ENCODE data around the gene RALGAPA2. TPM values are rescaled to one million over a fixed set of nuclear protein-coding genes. Genes with fewer than 3 reads are reported as not detected.

Gene RALGAPA2
- total RNA-seq, 1 experiment from 2014 or later: 9.8 TPM

DNA sequence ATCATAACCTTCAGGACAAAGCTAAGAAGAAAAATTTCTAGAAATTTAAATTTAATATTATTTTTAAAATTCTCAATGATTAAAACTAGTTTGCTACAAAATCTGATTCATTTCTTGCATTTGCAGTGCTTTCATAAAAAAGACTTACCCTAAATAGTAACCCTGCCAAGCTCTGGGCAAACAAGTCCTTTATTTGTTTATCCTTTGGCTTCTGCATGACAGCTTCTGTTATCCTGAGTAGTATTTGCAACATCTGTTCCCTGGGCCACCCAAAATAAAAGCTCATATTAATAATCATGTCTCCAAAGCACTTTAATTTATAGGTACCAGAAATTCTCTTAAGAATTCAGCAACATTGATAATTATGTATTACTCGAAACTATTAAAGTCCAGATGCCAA is 101.3 kb downstream of the RALGAPA2 start:
- Mint-ChIP-seq H3K27me3 (ENCODE audit: insufficient read depth, unreplicated experiment) (no peaks in the 10 kb centered on the region), H3K27ac (ENCODE audit: low read depth, unreplicated experiment) (no peak overlapping the region), H3K9me3 (ENCODE audit: unreplicated experiment) (no peaks in the 10 kb centered on the region), H3K4me1 (ENCODE audit: insufficient read depth, unreplicated experiment) (no peaks in the 10 kb centered on the region), H3K36me3 (ENCODE audit: insufficient read depth, unreplicated experiment) (peaks cover 40% of the 10 kb centered on the region), H3K4me3 (ENCODE audit: unreplicated experiment) (no peak overlapping the region)
- ChIA-PET CTCF (interaction anchor here (0.5 to 9.9 kb wide), 6 partner anchors 17 to 961 kb away, joined by 3 to 127 read pairs (median 3); no protein-coding TSS in a partner anchor), POLR2A (interaction anchor here (1.0 to 1.2 kb wide), 2 partner anchors 9 to 10 kb away, joined by 3 to 4 read pairs; no protein-coding TSS in a partner anchor)
- no TSS peak for BruUV-seq (replicated peaks)
- TF ChIP-seq, protein P1, sequence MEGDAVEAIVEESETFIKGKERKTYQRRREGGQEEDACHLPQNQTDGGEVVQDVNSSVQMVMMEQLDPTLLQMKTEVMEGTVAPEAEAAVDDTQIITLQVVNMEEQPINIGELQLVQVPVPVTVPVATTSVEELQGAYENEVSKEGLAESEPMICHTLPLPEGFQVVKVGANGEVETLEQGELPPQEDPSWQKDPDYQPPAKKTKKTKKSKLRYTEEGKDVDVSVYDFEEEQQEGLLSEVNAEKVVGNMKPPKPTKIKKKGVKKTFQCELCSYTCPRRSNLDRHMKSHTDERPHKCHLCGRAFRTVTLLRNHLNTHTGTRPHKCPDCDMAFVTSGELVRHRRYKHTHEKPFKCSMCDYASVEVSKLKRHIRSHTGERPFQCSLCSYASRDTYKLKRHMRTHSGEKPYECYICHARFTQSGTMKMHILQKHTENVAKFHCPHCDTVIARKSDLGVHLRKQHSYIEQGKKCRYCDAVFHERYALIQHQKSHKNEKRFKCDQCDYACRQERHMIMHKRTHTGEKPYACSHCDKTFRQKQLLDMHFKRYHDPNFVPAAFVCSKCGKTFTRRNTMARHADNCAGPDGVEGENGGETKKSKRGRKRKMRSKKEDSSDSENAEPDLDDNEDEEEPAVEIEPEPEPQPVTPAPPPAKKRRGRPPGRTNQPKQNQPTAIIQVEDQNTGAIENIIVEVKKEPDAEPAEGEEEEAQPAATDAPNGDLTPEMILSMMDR (IDR thresholded peaks at IDR 0.05; ENCODE audit: unreplicated experiment): no peak
- intact Hi-C loops (cut with micrococcal nuclease): no loop called here
- DNase-seq (ENCODE audit: unreplicated experiment): no peak

DNA sequence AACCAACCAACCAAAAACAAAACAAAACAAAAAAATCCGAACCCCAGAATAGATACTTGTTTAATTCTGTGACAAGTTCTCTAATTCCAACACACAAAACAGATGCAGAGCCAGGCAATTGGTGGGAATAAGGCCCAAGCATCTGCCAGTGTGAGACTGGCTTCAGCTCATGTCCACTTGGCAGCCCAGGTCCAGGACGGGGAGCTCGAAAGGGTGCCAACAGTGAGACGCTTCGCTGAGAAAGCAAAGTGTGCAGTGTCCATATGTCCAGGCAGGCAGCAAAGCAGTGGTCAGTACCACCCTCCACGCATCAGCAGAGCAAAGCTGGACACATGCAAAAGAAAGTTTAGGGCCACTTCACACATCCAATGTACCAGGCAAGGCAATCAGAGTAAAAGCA is 102.9 kb downstream of the RALGAPA2 start:
- Mint-ChIP-seq H3K27me3 (ENCODE audit: insufficient read depth, unreplicated experiment) (no peaks in the 10 kb centered on the region), H3K9me3 (ENCODE audit: unreplicated experiment) (no peaks in the 10 kb centered on the region), H3K27ac (ENCODE audit: low read depth, unreplicated experiment) (no peak overlapping the region), H3K4me1 (ENCODE audit: insufficient read depth, unreplicated experiment) (no peaks in the 10 kb centered on the region), H3K36me3 (ENCODE audit: insufficient read depth, unreplicated experiment) (peaks cover 33% of the 10 kb centered on the region), H3K4me3 (ENCODE audit: unreplicated experiment) (no peak overlapping the region)
- DNase-seq (ENCODE audit: unreplicated experiment): no peak
- POLR2A ChIA-PET: interaction anchor here (0.7 to 1.0 kb wide), 3 partner anchors 13 to 727 kb away, joined by 3 read pairs; no protein-coding TSS in a partner anchor
- TF ChIP-seq, protein P1 (IDR thresholded peaks at IDR 0.05; ENCODE audit: unreplicated experiment): no peak
- intact Hi-C loops (cut with micrococcal nuclease): no loop called here
- CTCF ChIA-PET: interaction anchor here (0.6 to 9.9 kb wide), 4 partner anchors 16 to 531 kb away, joined by 3 to 127 read pairs (median 4); no protein-coding TSS in a partner anchor
- BruUV-seq (replicated peaks): no TSS peak

DNA sequence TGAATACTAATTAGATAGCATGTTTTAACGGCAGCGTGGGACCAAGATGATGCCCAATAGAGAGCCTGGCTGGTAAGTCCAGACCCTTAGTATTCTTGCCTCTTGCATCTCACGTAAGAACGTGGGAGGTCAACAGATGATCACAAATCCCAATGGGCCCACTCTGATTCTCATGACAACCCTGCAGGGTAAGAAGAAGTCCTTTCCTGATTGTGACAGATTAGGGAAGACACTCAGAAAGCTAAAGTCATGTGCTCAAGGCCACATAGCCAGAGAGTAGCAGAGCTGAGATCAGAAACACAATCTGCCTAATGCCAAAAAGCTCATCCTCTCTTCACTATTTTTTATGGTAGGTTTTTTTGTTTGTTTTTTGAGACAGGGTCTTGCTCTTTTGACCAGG is 103.8 kb downstream of the RALGAPA2 start:
- no peak for DNase-seq (ENCODE audit: unreplicated experiment)
- TF ChIP-seq, protein P1 (IDR thresholded peaks at IDR 0.05; ENCODE audit: unreplicated experiment): no peak
- Mint-ChIP-seq H3K9me3 (ENCODE audit: unreplicated experiment) (no peaks in the 10 kb centered on the region), H3K27ac (ENCODE audit: low read depth, unreplicated experiment) (no peak overlapping the region), H3K27me3 (ENCODE audit: insufficient read depth, unreplicated experiment) (no peaks in the 10 kb centered on the region), H3K36me3 (ENCODE audit: insufficient read depth, unreplicated experiment) (peaks cover 26% of the 10 kb centered on the region), H3K4me1 (ENCODE audit: insufficient read depth, unreplicated experiment) (peaks cover 6% of the 10 kb centered on the region), H3K4me3 (ENCODE audit: unreplicated experiment) (no peak overlapping the region)
- ChIA-PET CTCF (interaction anchor here (0.6 to 9.9 kb wide), 3 partner anchors 15 to 532 kb away, joined by 3 to 127 read pairs (median 4); no protein-coding TSS in a partner anchor), POLR2A (interaction anchor here (0.7 to 1.0 kb wide), 4 partner anchors 14 to 727 kb away, joined by 3 to 4 read pairs (median 3); no protein-coding TSS in a partner anchor)
- intact Hi-C loops (cut with micrococcal nuclease): no loop called here
- BruUV-seq (replicated peaks): no TSS peak

DNA sequence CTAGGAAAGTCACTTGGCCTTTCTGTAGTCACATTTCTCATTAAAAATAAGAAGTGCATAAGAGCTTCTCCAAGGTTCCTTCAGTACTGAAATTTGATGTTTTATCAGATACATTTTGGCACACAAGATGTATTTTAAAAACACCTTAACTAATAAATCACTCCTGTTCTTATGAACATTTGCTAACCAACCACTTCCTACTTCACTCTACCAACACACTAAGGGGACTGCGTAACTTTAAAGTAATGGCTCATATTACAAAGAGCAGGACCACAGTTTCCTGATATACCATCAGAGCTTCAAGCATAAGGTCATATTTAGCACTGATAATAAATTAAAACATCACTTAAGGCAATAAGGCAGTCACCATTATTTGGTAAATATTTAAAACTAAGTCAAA is 104.4 kb downstream of the RALGAPA2 start:
- ChIA-PET CTCF (interaction anchor here (1.2 to 9.9 kb wide), 2 partner anchors 14 to 218 kb away, joined by 4 to 127 read pairs; no protein-coding TSS in a partner anchor), POLR2A (interaction anchor here (0.7 kb wide), 1 partner anchor 400 kb away, joined by 4 read pairs; no protein-coding TSS in a partner anchor)
- Mint-ChIP-seq H3K4me3 (ENCODE audit: unreplicated experiment) (no peak overlapping the region), H3K27ac (ENCODE audit: low read depth, unreplicated experiment) (no peak overlapping the region), H3K36me3 (ENCODE audit: insufficient read depth, unreplicated experiment) (peaks cover 26% of the 10 kb centered on the region), H3K27me3 (ENCODE audit: insufficient read depth, unreplicated experiment) (no peaks in the 10 kb centered on the region), H3K4me1 (ENCODE audit: insufficient read depth, unreplicated experiment) (peaks cover 11% of the 10 kb centered on the region), H3K9me3 (ENCODE audit: unreplicated experiment) (no peaks in the 10 kb centered on the region)
- no TSS peak for BruUV-seq (replicated peaks)
- TF ChIP-seq, protein P1 (IDR thresholded peaks at IDR 0.05; ENCODE audit: unreplicated experiment): no peak
- DNase-seq (ENCODE audit: unreplicated experiment): no peak
- intact Hi-C loops (cut with micrococcal nuclease): no loop called here

Measured in MCF 10A (cell line).